H9 (cell line): Measurements from ENCODE around the gene ANKRD16. TPM values are rescaled to one million over a fixed set of nuclear protein-coding genes. Genes with fewer than 3 reads are reported as not detected.

Experiments
- DNase-seq: peaks from one replicate; pipeline ENCODE4 v3.0.0-alpha.2; 2017
- H2AFZ ChIP-seq: one replicate; pipeline ENCODE4 v1.6.1; 2013; ENCODE audit warnings: mild to moderate bottlenecking, low read length, control low read depth, moderate library complexity
- H2AK5ac ChIP-seq: 2 replicates; pipeline ENCODE4 v1.6.1; 2013; ENCODE audit warnings: low read length, control low read depth, mixed read lengths; ENCODE audit not compliant: insufficient read length
- H2BK120ac ChIP-seq: one replicate; pipeline ENCODE4 v1.6.1; 2013; ENCODE audit warnings: low read depth, mild to moderate bottlenecking, low read length, control low read depth, inconsistent platforms; ENCODE audit not compliant: poor library complexity, severe bottlenecking
- H2BK12ac ChIP-seq: 2 replicates; pipeline ENCODE4 v1.6.1; 2013; ENCODE audit warnings: low read length, control low read depth, mixed read lengths, low read depth; ENCODE audit not compliant: insufficient read length
- H2BK15ac ChIP-seq: 2 replicates; pipeline ENCODE4 v1.6.1; 2013; ENCODE audit warnings: low read depth, low read length, control low read depth
- H2BK20ac ChIP-seq: one replicate; pipeline ENCODE4 v1.6.1; 2013; ENCODE audit warnings: low read depth, mild to moderate bottlenecking, low read length, control low read depth, inconsistent platforms; ENCODE audit not compliant: poor library complexity, severe bottlenecking
- H2BK5ac ChIP-seq: 2 replicates; pipeline ENCODE4 v1.6.1; 2013; ENCODE audit warnings: low read length, control low read depth, mixed read lengths; ENCODE audit not compliant: insufficient read length
- H3K14ac ChIP-seq: 2 replicates; pipeline ENCODE4 v1.6.1; 2013; ENCODE audit warnings: low read length, control low read depth; ENCODE audit not compliant: insufficient read depth
- H3K18ac ChIP-seq: 2 replicates; pipeline ENCODE4 v1.6.1; 2013; ENCODE audit warnings: low read depth, mild to moderate bottlenecking, mixed read lengths, low read length, control low read depth; ENCODE audit not compliant: insufficient read length
- H3K23ac ChIP-seq: 2 replicates; pipeline ENCODE4 v1.6.1; 2013; ENCODE audit warnings: low read length, control low read depth, mixed read lengths, low read depth; ENCODE audit not compliant: insufficient read length
- H3K23me2 ChIP-seq: 2 replicates; pipeline ENCODE4 v1.6.1; 2013; ENCODE audit warnings: low read depth, mild to moderate bottlenecking, mixed read lengths, low read length, control low read depth; ENCODE audit not compliant: insufficient read length, poor library complexity, severe bottlenecking
- H3K27ac ChIP-seq: 2 replicates; pipeline ENCODE4 v1.5.1; 2013; ENCODE audit warnings: low read length, control low read depth, mixed read lengths, low read depth; ENCODE audit not compliant: insufficient read length
- H3K27me3 ChIP-seq: 2 replicates; pipeline ENCODE4 v1.6.1; 2013; ENCODE audit warnings: low read length, control low read depth, inconsistent platforms; ENCODE audit not compliant: insufficient read depth
- H3K4ac ChIP-seq: 2 replicates; pipeline ENCODE4 v1.6.1; 2013; ENCODE audit warnings: low read depth, mild to moderate bottlenecking, control low read depth, inconsistent platforms, low read length, moderate library complexity
- H3K4me1 ChIP-seq: 2 replicates; pipeline ENCODE4 v1.6.1; 2013; ENCODE audit warnings: low read length, control low read depth, inconsistent platforms; ENCODE audit not compliant: insufficient read depth
- H3K4me2 ChIP-seq: 2 replicates; pipeline ENCODE4 v1.6.1; 2013; ENCODE audit warnings: low read length, control low read depth, mixed read lengths; ENCODE audit not compliant: insufficient read length, insufficient read depth
- H3K56ac ChIP-seq: 2 replicates; pipeline ENCODE4 v1.6.1; 2013; ENCODE audit warnings: low read depth, mild to moderate bottlenecking, mixed read lengths, low read length, control low read depth; ENCODE audit not compliant: insufficient read length
- H3K79me1 ChIP-seq: 2 replicates; pipeline ENCODE4 v1.6.1; 2013; ENCODE audit warnings: low read depth, mild to moderate bottlenecking, moderate library complexity, low read length, control low read depth, inconsistent platforms; ENCODE audit not compliant: insufficient read depth, poor library complexity, severe bottlenecking
- H3K79me2 ChIP-seq: 2 replicates; pipeline ENCODE4 v1.6.1; 2013; ENCODE audit warnings: low read length, control low read depth, inconsistent platforms; ENCODE audit not compliant: insufficient read depth
- H3K9ac ChIP-seq: 2 replicates; pipeline ENCODE4 v1.6.1; 2013; ENCODE audit warnings: low read length, control low read depth, mixed read lengths; ENCODE audit not compliant: insufficient read length; ENCODE audit errors: extremely low read depth
- H3K9me3 ChIP-seq: one replicate; pipeline ENCODE4 v1.6.1; 2013; ENCODE audit warnings: low read depth, low read length, inconsistent platforms; ENCODE audit not compliant: control insufficient read depth
- H3T11ph ChIP-seq: one replicate; pipeline ENCODE4 v1.6.1; 2013; ENCODE audit warnings: mild to moderate bottlenecking, low read length, control low read depth, inconsistent platforms
- H4K20me1 ChIP-seq: one replicate; pipeline ENCODE4 v1.6.1; 2013; ENCODE audit not compliant: control insufficient read depth, insufficient read length, insufficient read depth
- H4K5ac ChIP-seq: 2 replicates; pipeline ENCODE4 v1.6.1; 2013; ENCODE audit warnings: low read depth, mild to moderate bottlenecking, mixed read lengths, low read length, control low read depth; ENCODE audit not compliant: insufficient read length
- H4K8ac ChIP-seq: replicated peaks from 2 replicates; pipeline ENCODE4 v1.6.1; 2013; ENCODE audit warnings: low read length, control low read depth, mixed read lengths, low read depth; ENCODE audit not compliant: insufficient read length
- H4K91ac ChIP-seq: 2 replicates; pipeline ENCODE4 v1.6.1; 2013; ENCODE audit warnings: low read depth, mild to moderate bottlenecking, moderate library complexity, mixed read lengths, low read length, control low read depth; ENCODE audit not compliant: insufficient read length
- H3K27ac Mint-ChIP-seq, 3 experiments: 2 replicates in 2 of 3; 3 replicates in 1 of 3; pipeline ENCODE4 v1.8.0; 2020 to 2021; ENCODE audit warnings: mixed read lengths in 3 of 3, mild to moderate bottlenecking in 1 of 3, moderate library complexity in 1 of 3
- H3K27me3 Mint-ChIP-seq: 2 replicates; pipeline ENCODE4 v1.8.0; 2021; ENCODE audit warnings: low read depth, mild to moderate bottlenecking, moderate library complexity, mixed read lengths
- H3K36me3 Mint-ChIP-seq, 3 experiments: 2 replicates in 2 of 3; 3 replicates in 1 of 3; pipeline ENCODE4 v1.8.0; 2020 to 2021; ENCODE audit warnings: low read depth in 3 of 3, mixed read lengths in 3 of 3; ENCODE audit not compliant: insufficient read depth in 1 of 3
- H3K4me1 Mint-ChIP-seq, 2 experiments: 2 replicates each; pipeline ENCODE4 v1.8.0; 2020; ENCODE audit warnings: mixed read lengths in 2 of 2
- H3K4me3 Mint-ChIP-seq, 2 experiments: 2 replicates in 1 of 2; 3 replicates in 1 of 2; pipeline ENCODE4 v1.8.0; 2020 to 2021; ENCODE audit warnings: mild to moderate bottlenecking in 2 of 2, mixed read lengths in 2 of 2, moderate library complexity in 1 of 2
- H3K9me3 Mint-ChIP-seq, 2 experiments: 2 replicates in 1 of 2; 3 replicates in 1 of 2; pipeline ENCODE4 v1.8.0; 2020; ENCODE audit warnings: mild to moderate bottlenecking in 2 of 2, mixed read lengths in 2 of 2, moderate library complexity in 1 of 2
- WGBS: extraction: QIAGEN DNeasy Blood & Tissue Kit; methylation state at CpG from one replicate; pipeline ENCODE4 v1.1.7; 2013; ENCODE audit warnings: missing lambda C conversion rate, low lambda C conversion rate, mixed read lengths; ENCODE audit not compliant: insufficient read length; ENCODE audit errors: extremely low coverage; 5-methylcytosine and 5-hydroxymethylcytosine counted together
- total RNA-seq: library from RNA; stranded (reverse); gene quantifications from 2 replicates; pipeline ENCODE4 v1.2.1, GENCODE V29; 2021
- TF ChIP-seq, protein P1 (sequence below): fragments of 200-600 bp; sonication (generic); conservative IDR thresholded peaks from 3 replicates; pipeline ENCODE4 v1.8.0; 2021; ENCODE audit warnings: antibody characterized with exemption, mild to moderate bottlenecking

ANKRD16 gene
- total RNA-seq, 1 experiment from 2014 or later: 11.4 TPM

GRCh38 chr10:5891009-5891408 lies 1.3 kb upstream of the ANKRD16 start:
- H3K18ac ChIP-seq: no peak overlapping the region
- TF ChIP-seq, protein P1, sequence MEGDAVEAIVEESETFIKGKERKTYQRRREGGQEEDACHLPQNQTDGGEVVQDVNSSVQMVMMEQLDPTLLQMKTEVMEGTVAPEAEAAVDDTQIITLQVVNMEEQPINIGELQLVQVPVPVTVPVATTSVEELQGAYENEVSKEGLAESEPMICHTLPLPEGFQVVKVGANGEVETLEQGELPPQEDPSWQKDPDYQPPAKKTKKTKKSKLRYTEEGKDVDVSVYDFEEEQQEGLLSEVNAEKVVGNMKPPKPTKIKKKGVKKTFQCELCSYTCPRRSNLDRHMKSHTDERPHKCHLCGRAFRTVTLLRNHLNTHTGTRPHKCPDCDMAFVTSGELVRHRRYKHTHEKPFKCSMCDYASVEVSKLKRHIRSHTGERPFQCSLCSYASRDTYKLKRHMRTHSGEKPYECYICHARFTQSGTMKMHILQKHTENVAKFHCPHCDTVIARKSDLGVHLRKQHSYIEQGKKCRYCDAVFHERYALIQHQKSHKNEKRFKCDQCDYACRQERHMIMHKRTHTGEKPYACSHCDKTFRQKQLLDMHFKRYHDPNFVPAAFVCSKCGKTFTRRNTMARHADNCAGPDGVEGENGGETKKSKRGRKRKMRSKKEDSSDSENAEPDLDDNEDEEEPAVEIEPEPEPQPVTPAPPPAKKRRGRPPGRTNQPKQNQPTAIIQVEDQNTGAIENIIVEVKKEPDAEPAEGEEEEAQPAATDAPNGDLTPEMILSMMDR: no peak
- no peak overlapping the region for H3K27ac ChIP-seq
- peaks cover 5% of the 10 kb centered on the region; the same call in 1 of the 2 replicates for H3K4me1 ChIP-seq
- H4K8ac ChIP-seq: no peak overlapping the region
- no peak overlapping the region for H2BK5ac ChIP-seq
- no peak overlapping the region for H2AK5ac ChIP-seq
- no peaks in the 10 kb centered on the region for H3K27me3 ChIP-seq
- no peaks in the 10 kb centered on the region for H3K9me3 Mint-ChIP-seq
- H3K23ac ChIP-seq: no peak overlapping the region
- WGBS: no CpG with 5 or more reads among the region's 7 CpGs
- H2BK12ac ChIP-seq: no peak overlapping the region
- peak overlapping the region; percentile 87 to 96 for H3K4me3 Mint-ChIP-seq
- no peak overlapping the region for H2AFZ ChIP-seq
- no peak for DNase-seq
- peak overlapping the region; percentile 75 for H3K4me2 ChIP-seq
- H3K79me2 ChIP-seq: peaks cover 8% of the 10 kb centered on the region; the same call in 1 of the 2 replicates
- H3K79me1 ChIP-seq: no peaks in the 10 kb centered on the region
- H3K9me3 ChIP-seq: no peaks in the 10 kb centered on the region
- no peak overlapping the region for H3T11ph ChIP-seq
- H3K56ac ChIP-seq: no peak overlapping the region
- no peak overlapping the region for H4K5ac ChIP-seq
- H3K27ac Mint-ChIP-seq: peak overlapping the region; percentile 55 to 90 (median 88); a peak in 5 of 7 replicates
- H3K23me2 ChIP-seq: peaks cover 9% of the 10 kb centered on the region
- no peak overlapping the region for H3K14ac ChIP-seq
- H2BK20ac ChIP-seq: no peak overlapping the region
- H3K4me1 Mint-ChIP-seq: peaks cover 31 to 37% of the 10 kb centered on the region in 2 experiments
- H4K91ac ChIP-seq: no peak overlapping the region
- no peaks in the 10 kb centered on the region for H4K20me1 ChIP-seq
- H2BK15ac ChIP-seq: no peak overlapping the region
- no peak overlapping the region for H3K4ac ChIP-seq
- H2BK120ac ChIP-seq: no peak overlapping the region
- no peaks in the 10 kb centered on the region for H3K27me3 Mint-ChIP-seq
- H3K9ac ChIP-seq: no peak overlapping the region
- H3K36me3 Mint-ChIP-seq: peaks cover 25 to 52% (median 48%) of the 10 kb centered on the region in 3 experiments
